HG03575 (cell line): Measurements from ENCODE around the gene ITLN1.

ENCODE experiments used
- ATAC-seq: cut with Tn5 transposase; IDR thresholded peaks from one replicate; pipeline ENCODE4 v1.9.1; 2021; ENCODE audit not compliant: unreplicated experiment, insufficient number of reproducible peaks, low FRiP score; ENCODE audit errors: extremely low read depth

Gene ITLN1

GRCh38 chr1:160862203-160863060, 22.5 kb downstream of the ITLN1 start, which contains the start of gene CD244:
Gene CD244, minus strand, starts transcription at chr1:160862887. Its CDS starts 210 bp downstream, at chr1:160862677.
- ATAC-seq = no peak

DNA sequence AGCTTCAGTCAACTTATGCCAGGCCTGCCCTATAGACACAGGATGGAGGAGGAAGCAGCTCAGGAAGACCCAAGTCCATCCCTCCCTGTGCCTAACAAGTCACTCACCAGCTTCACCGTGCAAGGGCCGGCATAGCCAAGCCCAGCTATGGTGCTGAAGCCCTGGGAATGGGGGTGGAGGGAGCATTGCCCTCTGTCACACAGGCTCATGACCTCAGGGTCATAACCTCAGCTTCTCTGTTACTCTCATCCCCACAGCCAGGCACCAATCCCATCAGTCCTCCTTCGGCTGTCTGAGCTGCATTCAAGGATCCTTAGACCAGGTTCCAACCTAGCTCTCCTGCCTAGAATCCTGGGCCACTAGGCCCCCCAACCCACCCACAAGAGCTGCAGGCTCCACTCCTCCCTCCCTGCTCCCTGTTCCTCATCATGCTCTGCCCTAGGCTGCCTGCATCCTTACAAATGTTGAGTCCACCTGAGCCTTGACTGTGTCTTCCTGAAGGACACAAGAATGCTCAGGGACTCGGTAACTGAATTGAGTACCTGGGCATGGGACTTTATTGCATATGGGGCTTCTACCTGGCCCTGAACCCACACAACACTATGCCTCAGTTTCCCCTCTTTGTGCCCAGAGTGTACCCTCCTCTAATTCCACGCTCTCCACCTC, 24.0 kb downstream of the ITLN1 start:
- ATAC-seq = no peak

- ATAC-seq = no peak
Observed at GRCh38 chr1:160859166-160859565, 25.8 kb downstream of the ITLN1 start.

- ATAC-seq = no peak
Observed at GRCh38 chr1:160858507-160858906, 26.5 kb downstream of the ITLN1 start.

GRCh38 chr1:160858097-160858496, 26.9 kb downstream of the ITLN1 start:
- ATAC-seq = no peak

DNA sequence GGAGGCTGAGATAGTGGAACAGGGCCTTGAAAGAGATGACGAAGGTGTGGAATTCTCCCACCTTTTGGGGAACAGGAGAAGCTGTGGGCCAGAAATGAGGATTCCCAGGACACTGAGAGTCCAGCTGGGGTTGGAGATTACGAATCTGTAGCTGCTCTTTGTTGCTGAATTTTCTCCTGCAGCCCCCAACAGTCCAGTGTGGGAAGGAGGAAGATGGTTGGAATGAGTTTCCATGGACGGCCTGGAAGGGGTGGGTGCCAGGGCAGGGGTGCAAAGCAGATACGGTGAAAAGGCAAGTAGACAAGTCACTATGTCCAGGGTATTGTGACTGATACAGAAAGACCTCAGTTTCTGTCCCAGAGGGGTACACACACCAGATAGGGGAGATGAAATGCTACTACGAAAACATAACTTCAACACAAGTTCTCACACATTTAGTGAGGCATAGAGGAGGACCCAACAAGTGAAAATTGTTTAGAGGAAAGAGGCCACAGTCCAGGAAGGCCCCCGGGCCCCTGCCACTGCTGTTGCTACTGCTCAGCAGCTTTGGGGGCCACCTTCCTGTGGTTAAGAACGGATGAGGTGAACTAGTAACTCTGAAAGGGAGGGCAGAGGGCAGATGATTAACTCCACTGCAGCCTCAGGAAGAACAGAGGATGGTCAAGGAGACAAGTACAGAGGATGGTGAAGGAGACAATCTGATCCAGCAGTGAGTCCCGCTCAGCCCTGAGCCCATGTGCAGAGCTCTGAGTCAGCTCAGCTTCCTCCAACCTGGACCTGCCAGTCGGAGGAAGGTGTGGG, 29.6 kb downstream of the ITLN1 start:
- peak; percentile 58 for ATAC-seq

- no peak for ATAC-seq
Observed at GRCh38 chr1:160853754-160854153, 31.2 kb downstream of the ITLN1 start.

DNA sequence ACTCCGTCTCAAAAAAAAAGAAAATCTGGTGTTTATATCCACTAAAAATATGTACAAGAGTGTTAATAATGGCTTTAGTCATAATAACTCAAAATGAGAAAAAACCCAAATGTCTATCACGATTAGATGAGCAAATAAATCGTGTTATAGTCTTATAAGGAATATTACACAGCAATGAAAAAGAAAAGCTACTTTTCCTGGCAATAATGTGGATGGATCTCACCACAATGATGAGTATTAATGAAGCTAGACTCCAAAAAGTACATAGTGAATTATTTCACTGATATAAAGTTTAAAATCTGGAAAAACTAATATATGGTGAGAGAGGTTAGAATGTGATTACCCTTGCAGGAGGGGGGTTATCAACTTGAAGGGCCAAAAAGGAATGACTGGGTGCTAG, 32.0 kb downstream of the ITLN1 start:
- no peak for ATAC-seq

DNA sequence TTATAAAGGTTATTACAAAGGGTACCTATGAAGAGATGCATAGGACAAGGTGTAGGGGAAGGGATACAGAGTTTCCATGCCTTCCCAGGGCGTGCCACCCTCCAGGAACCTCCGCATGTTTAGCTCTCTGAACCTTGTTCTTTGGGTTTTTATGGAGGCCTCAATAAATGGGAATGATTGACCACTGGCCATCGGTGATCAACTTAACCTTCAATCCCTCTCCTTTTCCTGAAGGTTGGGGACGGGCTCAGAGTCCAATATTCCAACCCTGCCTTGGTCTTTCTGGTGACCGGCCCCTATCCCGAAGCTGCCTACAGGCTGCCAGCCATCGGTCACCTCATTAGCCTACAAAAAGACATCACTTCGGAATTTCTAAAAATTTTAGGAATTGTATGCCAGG, 34.0 kb downstream of the ITLN1 start:
- no peak for ATAC-seq

- no peak for ATAC-seq
Observed at GRCh38 chr1:160850541-160850940, 34.4 kb downstream of the ITLN1 start.

DNA sequence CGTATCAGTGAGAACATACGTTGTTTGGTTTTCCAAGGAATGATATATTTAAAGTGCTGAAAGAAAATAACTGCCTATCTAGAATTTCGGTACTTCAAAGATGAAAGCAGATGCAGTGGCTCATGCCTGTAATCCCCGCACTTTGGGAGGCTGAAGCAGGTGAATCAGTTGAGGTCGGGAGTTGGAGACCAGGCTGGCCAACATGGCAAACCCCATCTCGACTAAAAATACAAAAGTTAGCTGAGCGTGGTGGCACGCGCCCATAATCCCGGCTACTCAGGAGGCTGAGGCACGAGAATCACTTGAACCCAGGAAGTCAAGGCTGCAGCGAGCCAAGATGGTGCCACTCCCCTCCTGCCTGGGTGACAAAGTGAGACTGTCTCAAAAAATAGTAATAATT, 38.7 kb downstream of the ITLN1 start:
- ATAC-seq = no peak

DNA sequence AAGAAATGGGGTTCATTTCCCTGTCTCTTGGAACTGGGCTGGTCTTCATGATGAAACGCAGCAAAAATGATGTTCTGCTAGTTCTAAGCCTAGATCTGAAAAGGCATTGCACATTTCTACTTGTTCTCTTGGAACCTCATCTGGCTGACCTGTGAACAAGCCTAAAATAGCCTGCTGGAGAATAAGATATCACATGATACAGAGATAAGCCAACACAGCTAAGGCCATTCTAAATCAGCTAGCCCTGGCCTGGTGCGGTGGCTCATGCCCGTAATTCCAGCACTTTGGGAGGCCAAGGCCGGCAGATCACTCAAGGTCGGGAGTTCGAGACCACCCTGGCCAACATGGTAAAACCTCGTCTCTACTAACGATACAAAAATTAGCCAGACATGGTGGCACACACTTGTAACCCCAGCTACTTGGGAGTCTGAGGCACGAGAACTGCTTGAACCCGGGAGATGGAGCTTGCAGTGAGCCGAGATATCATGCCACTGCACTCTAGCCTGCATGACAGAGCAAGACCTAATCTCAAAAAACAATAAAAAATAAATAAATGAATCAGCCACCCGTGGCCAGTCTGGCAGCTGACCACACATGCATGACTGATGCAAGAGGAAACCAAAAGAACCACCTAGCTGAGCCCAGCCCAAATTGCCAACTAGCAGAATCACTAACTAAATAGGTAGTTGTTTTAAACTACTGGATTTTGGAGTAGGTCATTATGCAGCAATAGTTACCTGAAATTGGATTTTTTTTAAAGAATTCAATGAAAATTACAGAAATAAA, 40.3 kb downstream of the ITLN1 start:
- no peak for ATAC-seq

GRCh38 chr1:160841079-160841478, 43.9 kb downstream of the ITLN1 start:
- ATAC-seq = no peak

- no peak for ATAC-seq
Observed at GRCh38 chr1:160839746-160840145, 45.2 kb downstream of the ITLN1 start.

DNA sequence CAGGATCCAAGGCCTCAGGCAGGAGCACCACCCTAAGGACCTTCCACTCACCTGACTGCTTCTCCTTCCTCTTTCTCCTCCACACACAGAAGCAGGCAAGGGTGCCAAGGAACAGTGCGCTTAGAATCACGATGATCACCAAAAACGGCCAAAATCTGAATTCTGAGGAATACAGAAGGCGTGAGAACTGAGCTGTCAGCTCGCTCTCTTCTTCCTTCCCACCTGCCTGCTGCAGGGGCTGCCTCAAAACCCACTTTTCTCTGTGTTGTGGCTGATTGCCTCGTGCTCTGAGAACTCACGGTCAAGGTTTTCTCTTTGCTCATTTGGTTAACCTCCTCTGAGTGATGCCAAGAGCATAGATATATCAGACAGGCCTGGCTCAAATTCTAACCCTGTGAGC, 46.1 kb downstream of the ITLN1 start:
- no peak for ATAC-seq

DNA sequence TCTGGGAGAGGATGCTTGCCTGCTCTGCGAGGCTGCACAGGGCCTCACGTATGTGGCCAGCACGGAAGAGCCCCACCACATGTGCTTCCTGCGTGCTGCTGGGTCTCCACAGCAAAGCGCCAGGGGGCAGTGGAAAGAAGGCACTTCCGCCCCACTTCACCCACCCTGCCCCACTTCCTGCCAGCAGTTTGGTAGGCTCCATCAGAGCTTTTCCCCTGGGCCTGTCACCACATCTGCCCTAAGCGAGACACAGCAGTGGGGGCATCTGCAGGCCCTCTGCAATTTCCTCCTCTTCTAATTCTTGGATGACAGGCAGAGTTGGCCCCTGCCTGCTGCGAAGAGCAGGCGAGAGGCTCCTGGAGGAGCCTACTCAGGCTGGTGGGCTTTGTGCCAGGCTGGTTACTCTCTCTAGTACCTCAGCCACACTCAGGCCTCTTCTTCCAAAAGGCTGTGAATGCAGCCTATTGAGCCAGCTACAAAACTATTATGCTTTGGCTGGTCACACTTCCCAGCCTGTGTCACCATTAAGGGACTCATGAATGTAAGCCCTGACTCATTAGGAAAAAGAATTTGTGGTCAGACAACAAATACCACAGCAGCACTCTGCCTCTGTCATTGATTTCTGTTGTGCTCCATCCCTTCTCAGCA, 47.3 kb downstream of the ITLN1 start:
- peak; percentile 42 for ATAC-seq

DNA sequence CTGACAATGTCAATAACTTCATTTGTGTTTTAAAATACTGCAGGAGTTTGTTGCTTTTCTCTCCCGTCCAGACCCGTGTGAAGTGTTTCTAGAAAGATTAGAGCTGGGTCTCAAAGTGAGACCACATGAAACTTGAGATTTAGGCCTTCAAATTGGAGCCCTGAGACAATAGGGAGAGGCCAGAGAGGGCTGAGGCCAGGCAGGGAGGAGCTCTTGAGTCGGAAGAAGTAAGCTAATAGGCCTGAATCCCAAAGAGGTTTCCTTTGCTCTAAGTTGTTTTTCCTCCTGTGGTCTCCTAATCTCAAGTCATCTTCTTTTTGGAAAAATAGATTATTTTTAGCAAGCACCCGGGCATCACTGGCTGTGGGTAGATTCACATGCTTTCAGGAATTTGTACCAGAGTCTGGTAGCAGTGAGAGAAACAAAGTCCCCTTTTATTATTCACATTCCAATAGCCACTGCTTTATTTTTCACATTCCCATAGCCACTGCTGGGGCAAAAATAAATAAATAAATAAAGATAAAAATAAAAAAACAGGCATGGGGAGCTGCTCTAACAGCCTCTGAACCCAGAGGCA, 47.9 kb downstream of the ITLN1 start:
- ATAC-seq = no peak

- ATAC-seq = no peak
Observed at GRCh38 chr1:160836561-160836960, 48.4 kb downstream of the ITLN1 start.
